Activated naive CD8-positive, alpha-beta T cell treated with anti-CD3 and anti-CD28 coated beads, Interleukin-2, amount 10 ng/mL, durations not matched to agents 7 days and 5 days (primary cell): ENCODE results near the gene STING1. TPM values are rescaled to one million over a fixed set of nuclear protein-coding genes. Genes with fewer than 3 reads are reported as not detected.
A peak's percentile ranks its signal among the peaks of the same experiment; 100 is the strongest.

ENCODE experiments used
- ATAC-seq: fragments of 150-1000 bp; cut with Tn5 transposase; one replicate; pipeline ENCODE4 v1.10.0; 2021; ENCODE audit warnings: low read depth, moderate library complexity
- POLR2A ChIA-PET: fragments of 350-600 bp; sonication (Branson Sonifier 250); formaldehyde crosslinking; loops from one replicate; lab custom pipeline; 2021; ENCODE audit warnings: antibody characterized with exemption; lab: Charles Lee
- DNase-seq: peaks from one replicate; pipeline ENCODE4 v3.0.0; 2021
- H3K27ac Mint-ChIP-seq: one replicate; pipeline ENCODE4 v1.8.0; 2022; ENCODE audit warnings: mild to moderate bottlenecking, mixed read lengths
- H3K27me3 Mint-ChIP-seq: one replicate; pipeline ENCODE4 v1.8.0; 2022; ENCODE audit warnings: mild to moderate bottlenecking, moderate library complexity, mixed read lengths
- H3K36me3 Mint-ChIP-seq: one replicate; pipeline ENCODE4 v1.8.0; 2021; ENCODE audit warnings: mild to moderate bottlenecking, mixed read lengths
- H3K4me1 Mint-ChIP-seq: one replicate; pipeline ENCODE4 v1.8.0; 2021; ENCODE audit warnings: mixed read lengths
- H3K4me3 Mint-ChIP-seq: one replicate; pipeline ENCODE4 v1.8.0; 2022; ENCODE audit warnings: mild to moderate bottlenecking, moderate library complexity, mixed read lengths
- H3K9me3 Mint-ChIP-seq: one replicate; pipeline ENCODE4 v1.8.0; 2021; ENCODE audit warnings: mixed read lengths
- total RNA-seq, 2 experiments: library from RNA; stranded (reverse); gene quantifications; one replicate each; pipeline ENCODE4 v1.2.3, GENCODE V29; 2021

Gene STING1
- total RNA-seq, 2 experiments from 2014 or later = 63.6 to 68.4 TPM

DNA sequence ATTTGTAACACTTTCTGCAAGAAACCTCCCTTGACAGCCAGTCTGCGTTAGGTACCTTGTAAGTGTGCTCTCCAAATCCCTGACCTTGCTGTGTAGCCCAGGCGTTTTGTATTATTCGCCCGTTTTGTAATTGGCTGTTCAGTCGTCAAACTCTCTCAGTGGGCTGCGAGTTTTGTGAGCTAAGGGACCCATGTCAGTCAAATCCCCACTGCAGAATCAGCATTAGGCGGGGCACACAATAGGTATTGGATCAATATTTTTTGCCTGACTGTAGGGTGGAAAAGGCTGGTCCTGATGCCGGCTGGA is 43.9 kb downstream of the STING1 start:
- no peaks in the 10 kb centered on the region for H3K9me3 Mint-ChIP-seq
- no peak for DNase-seq
- peaks cover 3% of the 10 kb centered on the region for H3K36me3 Mint-ChIP-seq
- H3K4me1 Mint-ChIP-seq = peaks cover 24% of the 10 kb centered on the region
- peaks cover 14% of the 10 kb centered on the region for H3K27me3 Mint-ChIP-seq
- POLR2A ChIA-PET = interaction anchor here (0.5 to 2.3 kb wide), 9 partner anchors 9 to 80 kb away, joined by 3 to 14 read pairs (median 3); partner anchors contain the start of gene STING1
- H3K4me3 Mint-ChIP-seq = peak overlapping the region; percentile 99
- peak overlapping the region; percentile 100 for H3K27ac Mint-ChIP-seq
- ATAC-seq = no peak

GRCh38 chr5:139435676-139436075 is 46.9 kb downstream of the STING1 start:
- POLR2A ChIA-PET = interaction anchor here (1.1 to 1.5 kb wide), 2 partner anchors 12 to 121 kb away, joined by 3 to 4 read pairs; no protein-coding TSS in a partner anchor
- Mint-ChIP-seq H3K36me3 (peaks cover 3% of the 10 kb centered on the region), H3K27ac (no peak overlapping the region), H3K4me1 (peaks cover 16% of the 10 kb centered on the region), H3K27me3 (no peaks in the 10 kb centered on the region), H3K9me3 (no peaks in the 10 kb centered on the region), H3K4me3 (no peak overlapping the region)
- ATAC-seq = no peak
- no peak for DNase-seq

- Mint-ChIP-seq H3K4me1 (peaks cover 6% of the 10 kb centered on the region), H3K27ac (no peak overlapping the region), H3K4me3 (no peak overlapping the region), H3K9me3 (no peaks in the 10 kb centered on the region), H3K27me3 (no peaks in the 10 kb centered on the region), H3K36me3 (peaks cover 8% of the 10 kb centered on the region)
- ATAC-seq (no peak), DNase-seq (no peak)
- POLR2A ChIA-PET = no interaction called here
Observed at GRCh38 chr5:139431706-139432105, 50.9 kb downstream of the STING1 start.

- Mint-ChIP-seq H3K36me3 (peaks cover 8% of the 10 kb centered on the region), H3K27me3 (no peaks in the 10 kb centered on the region), H3K4me1 (peaks cover 6% of the 10 kb centered on the region), H3K4me3 (no peak overlapping the region), H3K9me3 (no peaks in the 10 kb centered on the region), H3K27ac (no peak overlapping the region)
- peak; percentile 26 for ATAC-seq
- POLR2A ChIA-PET = interaction anchor here (1.9 kb wide), 1 partner anchor 9 kb away, joined by 4 read pairs; the partner anchor contains the start of gene DNAJC18
- DNase-seq = no peak
Observed at GRCh38 chr5:139430015-139430414, 52.5 kb downstream of the STING1 start.

DNA sequence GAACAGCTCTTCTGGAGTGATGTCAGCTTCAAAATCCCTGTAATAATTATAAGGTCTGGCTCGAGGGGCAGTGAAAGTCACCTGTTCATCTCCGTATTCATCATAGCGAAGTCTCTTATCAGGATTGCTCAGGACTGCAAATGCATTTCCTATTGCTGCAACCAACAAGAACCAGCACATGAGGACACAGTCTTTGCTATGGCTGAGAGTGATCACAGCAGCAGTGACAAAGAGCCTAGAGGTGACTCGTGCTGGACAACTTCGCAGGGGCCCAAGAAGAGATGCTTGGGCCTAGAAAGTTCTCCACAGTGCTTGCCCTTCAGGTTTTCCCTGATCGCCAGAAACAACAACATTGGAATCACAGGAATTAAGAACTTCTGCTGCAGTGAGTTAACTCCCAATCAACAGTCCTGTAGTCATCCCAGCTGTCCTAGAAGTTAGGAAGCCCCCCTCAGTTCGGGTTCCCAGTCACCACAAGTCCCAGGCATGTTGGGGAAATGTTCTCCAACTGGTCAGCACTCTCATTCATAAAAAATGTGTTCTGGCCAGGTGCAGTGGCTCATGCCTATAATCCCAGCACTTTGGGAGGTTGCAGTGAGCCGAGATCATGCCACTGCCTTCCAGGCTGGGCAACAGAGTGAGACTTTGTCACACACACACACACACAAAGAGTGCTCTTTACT is 56.2 kb downstream of the STING1 start:
- peaks cover 10% of the 10 kb centered on the region for H3K36me3 Mint-ChIP-seq
- no peak for ATAC-seq
- no peak overlapping the region for H3K27ac Mint-ChIP-seq
- peaks cover 9% of the 10 kb centered on the region for H3K4me1 Mint-ChIP-seq
- H3K9me3 Mint-ChIP-seq = no peaks in the 10 kb centered on the region
- POLR2A ChIA-PET = no interaction called here
- H3K4me3 Mint-ChIP-seq = no peak overlapping the region
- peaks cover 2% of the 10 kb centered on the region for H3K27me3 Mint-ChIP-seq
- no peak for DNase-seq

Other genes starting within 250 kb of the STING1 start
- 100 to 1,000 TPM; 174 to 183 TPM for gene MATR3, start 189.0 kb downstream of the STING1 start, total RNA-seq
- gene PAIP2, start 140.9 kb downstream of the STING1 start, total RNA-seq = 100 to 1,000 TPM; 108 to 118 TPM
- 1 to 10 TPM; 1.3 to 1.8 TPM for gene SLC23A1, start 99.5 kb downstream of the STING1 start, total RNA-seq
- gene MZB1, start 92.8 kb downstream of the STING1 start, total RNA-seq = 10 to 100 TPM; 21.8 to 22.6 TPM
- gene PROB1, start 87.7 kb downstream of the STING1 start, total RNA-seq = 1 to 10 TPM; 4.1 to 4.3 TPM
- 1 to 10 TPM; 6.3 to 6.4 TPM for gene SPATA24, start 78.7 kb downstream of the STING1 start, total RNA-seq
- 1 to 10 TPM; 4.2 to 5.7 TPM for gene DNAJC18, start 43.2 kb downstream of the STING1 start, total RNA-seq
- gene ECSCR, start 20.0 kb downstream of the STING1 start, total RNA-seq = not detected
- gene SMIM33, start 11.8 kb downstream of the STING1 start, total RNA-seq = under 1 TPM; 0.34 to 0.44 TPM
- gene UBE2D2, start 78.6 kb upstream of the STING1 start, total RNA-seq = 100 to 1,000 TPM; 200 to 217 TPM
- gene CXXC5, start 165.6 kb upstream of the STING1 start, total RNA-seq = 1 to 10 TPM; 3.5 to 4.6 TPM